Cardiac ventricle fibroblast (primary cell): Measurements from ENCODE around the gene TMCO5A. TPM values are rescaled to one million over a fixed set of nuclear protein-coding genes. Genes with fewer than 3 reads are reported as not detected.

Source experiments
- total RNA-seq: library from RNA; depleted of rRNA; stranded (reverse); fragments of >200 nt; gene quantifications from 2 replicates; pipeline ENCODE4 v1.2.3, GENCODE V29; 2015

TMCO5A gene
- total RNA-seq: not detected in 2 replicates

GRCh38 chr15:37934340-37934739 lies at the start of gene TMCO5A:
Gene TMCO5A, plus strand, starts transcription at chr15:37934640. Its CDS starts 1,684 bp downstream, at chr15:37936324.

